Fibroblast of skin of back (primary cell): ENCODE results near the gene DLST.
"Not testable (repeated sequence)": the region's sequence is repeated elsewhere in the genome, so short reads cannot be mapped to it uniquely, and the experiment has no call there.

Source experiments
- DNase-seq: peaks from one replicate; pipeline ENCODE4 v3.0.0-alpha.2; 2013

The DLST gene

DNA sequence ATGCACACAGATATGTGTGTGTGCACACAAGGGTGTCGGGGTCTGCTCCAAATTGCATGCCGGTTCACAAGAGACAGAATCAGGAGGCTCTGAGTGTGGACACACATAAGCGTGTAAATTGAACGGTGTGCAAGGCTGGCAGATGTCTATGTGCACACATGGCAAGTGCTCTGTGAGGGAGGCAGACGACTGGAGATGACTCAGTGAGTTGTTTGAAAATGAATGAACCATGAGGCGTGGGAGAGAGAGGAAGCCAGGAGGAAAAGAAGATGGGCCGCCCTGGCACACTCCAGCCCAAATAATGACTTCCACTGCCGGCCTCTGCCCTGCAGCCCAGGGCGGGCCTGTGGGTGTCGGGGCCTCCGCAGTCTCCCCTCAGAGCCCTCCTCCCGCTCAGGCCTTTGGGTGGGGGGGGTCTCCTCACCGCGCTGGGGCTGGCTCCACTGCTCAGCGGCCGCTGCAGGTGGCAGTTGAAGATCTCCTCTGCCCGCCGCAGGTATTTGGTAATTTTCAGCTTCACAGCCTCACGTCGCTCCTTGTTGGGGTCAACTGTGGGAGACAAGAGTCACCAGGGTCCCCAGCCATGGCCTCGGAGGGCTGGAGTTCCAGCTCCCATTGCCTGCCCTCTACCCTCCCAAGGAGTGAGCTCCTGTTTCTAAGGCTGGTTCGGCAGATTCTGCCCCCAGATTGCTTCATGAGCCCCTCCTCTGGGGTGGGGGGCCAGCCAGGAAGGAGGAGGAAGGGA lies 37.9 kb downstream of the DLST start:
- no peak for DNase-seq

DNA sequence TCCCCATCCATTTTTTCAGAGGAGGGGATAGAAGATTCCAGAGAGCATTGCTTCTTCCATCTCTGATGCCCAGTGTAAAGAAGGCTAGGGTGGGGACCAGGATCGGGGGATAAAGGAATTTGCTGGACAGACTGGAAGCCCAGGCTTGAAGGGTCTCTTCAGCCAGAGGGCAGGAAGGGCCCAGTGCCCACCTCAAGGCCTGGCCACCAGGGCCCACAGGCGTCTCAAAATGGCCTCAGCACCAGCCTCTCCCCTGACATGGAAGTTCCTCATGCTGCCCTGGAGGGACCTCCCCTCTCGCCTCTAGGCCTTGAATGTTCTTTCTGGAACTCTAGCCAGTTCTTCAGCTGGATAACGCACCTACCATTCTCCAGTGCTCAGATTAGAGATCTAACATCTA lies 38.6 kb downstream of the DLST start:
- no peak for DNase-seq

DNA sequence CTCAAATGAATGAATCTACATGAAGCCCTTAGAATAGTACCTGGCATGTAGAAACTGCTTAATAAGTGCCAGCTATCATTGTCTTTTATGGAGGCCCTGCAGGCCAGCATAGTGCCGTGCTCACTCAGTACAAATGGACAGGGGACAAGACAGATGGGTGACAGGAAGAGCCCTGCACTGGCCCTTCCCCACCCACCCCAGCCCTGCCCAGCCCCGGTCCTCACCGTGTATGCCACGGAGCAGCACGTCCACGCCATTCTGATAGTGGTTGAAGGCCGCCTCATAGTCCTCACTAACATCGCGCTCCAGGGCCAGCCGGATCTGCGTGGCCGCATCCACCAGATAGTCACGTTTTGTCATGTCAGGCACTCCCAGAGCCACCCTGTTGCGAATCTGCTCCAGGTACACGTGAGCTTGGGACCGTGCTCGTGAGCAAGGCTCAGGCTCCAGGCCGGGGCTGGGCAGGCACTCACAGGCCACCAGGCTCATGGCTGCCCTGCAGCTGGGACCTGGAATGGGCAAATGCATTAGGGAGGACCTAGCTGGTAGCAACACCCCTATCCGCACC lies 39.4 kb downstream of the DLST start:
- no peak for DNase-seq

DNA sequence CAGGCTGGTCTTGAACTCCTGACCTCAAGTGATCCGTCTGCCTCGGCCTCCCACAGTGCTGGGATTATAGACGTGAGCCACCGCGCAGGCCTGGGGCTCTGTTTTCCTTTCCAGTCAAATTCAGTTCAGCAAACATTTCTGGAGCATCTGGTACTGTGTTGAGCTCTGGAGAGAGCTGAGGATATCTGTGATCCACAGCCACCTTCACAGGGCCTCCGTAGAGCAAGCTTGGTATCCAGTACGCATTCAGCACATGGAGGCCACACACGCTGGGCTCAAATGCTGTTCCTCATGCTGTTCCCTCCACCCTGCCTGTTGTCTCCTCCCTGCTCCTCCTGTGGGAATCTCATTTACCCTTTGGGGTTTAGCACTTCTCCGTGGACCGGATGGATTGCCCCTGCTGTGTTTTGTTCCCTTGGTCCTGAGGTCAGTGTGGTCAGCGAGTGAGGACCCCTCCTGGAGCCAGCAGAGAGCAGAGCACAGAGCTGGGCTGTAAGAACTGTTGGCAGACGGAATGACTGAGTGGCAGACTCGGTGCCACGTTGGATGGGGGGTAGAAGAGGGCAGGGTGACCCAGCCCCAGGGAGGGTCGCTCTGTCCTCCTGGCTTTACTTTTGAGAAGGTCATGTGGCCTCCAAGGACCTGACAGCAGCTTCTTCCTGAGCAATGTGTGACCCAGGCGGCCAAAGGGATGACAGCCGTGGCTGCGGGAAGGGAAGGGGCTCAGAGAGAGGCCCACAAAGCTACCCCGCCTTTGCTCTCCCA lies 40.5 kb downstream of the DLST start:
- no peak for DNase-seq

DNA sequence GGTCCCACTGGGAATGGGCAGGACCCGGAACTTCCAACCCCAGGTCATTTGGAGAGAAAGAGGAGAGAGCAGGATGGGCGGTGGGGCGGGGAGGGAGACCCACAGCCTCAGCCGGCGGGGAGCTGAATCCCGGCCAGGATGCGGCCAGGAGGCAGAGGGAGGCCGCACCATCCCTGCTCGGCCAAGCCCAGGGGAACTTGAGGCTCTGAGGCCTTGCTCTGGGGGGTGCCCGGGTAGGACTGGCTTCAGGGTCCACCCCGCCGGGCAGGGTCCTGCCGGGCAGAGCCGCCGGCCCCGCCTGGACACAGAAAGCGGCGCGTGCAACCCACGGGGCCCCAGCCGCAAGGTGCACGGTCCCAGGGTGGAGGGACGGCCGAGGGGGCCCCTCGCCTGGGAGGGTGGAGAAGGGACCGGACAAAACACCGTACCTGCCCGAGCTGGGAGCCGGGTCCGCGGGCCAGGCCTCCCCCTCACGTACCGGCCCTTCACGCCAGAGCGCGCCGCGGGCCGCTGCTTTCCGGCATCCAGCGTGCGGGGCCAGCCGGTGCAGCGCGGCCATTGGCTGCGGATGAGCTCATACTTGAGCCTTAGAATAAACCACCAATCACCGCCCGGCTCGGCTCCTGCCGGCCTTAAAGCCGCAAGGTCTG lies 41.2 kb downstream of the DLST start, which contains the start of gene RPS6KL1:
RPS6KL1 (minus strand) TSS at position 509 of the 650 bp plus-strand sequence. CDS start 1,719 bp downstream, outside the sequence.
- DNase-seq, result peak; percentile 77

GRCh38 chr14:74924061-74924460 lies 42.3 kb downstream of the DLST start:
- DNase-seq, result no peak

DNA sequence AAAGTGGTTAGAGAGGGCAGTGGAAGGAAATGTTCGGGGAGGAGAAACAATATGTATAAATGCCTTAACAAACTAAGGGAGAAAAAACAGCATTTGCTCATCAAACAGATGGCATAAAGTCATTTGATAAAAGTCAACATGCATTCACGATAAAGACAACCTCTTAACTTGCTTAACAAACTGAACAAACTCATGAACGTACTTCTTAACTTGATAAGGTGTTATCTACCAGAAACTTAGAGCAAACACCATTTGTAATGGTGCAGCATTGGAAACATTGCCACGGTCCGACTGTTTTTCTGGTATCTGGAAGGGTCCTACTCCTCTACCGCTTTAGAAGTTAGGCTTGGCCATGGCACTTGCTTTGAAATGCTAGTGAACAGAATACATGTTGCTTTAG lies 45.5 kb downstream of the DLST start:
- DNase-seq, result no peak

GRCh38 chr14:74929242-74929641 lies 47.5 kb downstream of the DLST start:
- DNase-seq, result no peak

GRCh38 chr14:74931744-74932143 lies 50.0 kb downstream of the DLST start:
- not testable (repeated sequence) for DNase-seq

- DNase-seq, result no peak
Observed at GRCh38 chr14:74932401-74932901, 50.7 kb downstream of the DLST start.

DNA sequence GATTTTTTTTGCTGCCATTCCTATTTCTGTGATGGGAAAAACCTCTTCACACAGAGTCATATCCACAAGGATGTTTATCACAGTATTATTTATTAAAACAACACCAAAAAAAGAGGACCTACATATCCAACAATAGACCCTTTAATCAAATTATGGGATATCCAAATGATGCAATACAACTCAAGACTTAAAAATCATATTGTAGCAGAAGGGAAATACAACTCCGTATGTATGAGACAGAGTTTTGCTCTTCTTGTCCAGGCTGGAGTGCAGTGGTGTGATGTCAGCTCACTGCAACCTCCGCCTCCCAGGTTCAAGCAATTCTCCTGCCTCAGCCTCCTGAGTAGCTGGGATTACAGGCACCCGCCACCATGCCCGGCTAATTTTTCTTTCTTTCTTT lies 51.2 kb downstream of the DLST start:
- not testable (repeated sequence) for DNase-seq

GRCh38 chr14:74934041-74934440 lies 52.3 kb downstream of the DLST start:
- no peak for DNase-seq

- peak; percentile 47 for DNase-seq
Observed at GRCh38 chr14:74934476-74935359, 53.0 kb downstream of the DLST start.

- no peak for DNase-seq
Observed at GRCh38 chr14:74935360-74935680, 53.6 kb downstream of the DLST start.

- DNase-seq, result no peak
Observed at GRCh38 chr14:74936151-74936550, 54.4 kb downstream of the DLST start.

DNA sequence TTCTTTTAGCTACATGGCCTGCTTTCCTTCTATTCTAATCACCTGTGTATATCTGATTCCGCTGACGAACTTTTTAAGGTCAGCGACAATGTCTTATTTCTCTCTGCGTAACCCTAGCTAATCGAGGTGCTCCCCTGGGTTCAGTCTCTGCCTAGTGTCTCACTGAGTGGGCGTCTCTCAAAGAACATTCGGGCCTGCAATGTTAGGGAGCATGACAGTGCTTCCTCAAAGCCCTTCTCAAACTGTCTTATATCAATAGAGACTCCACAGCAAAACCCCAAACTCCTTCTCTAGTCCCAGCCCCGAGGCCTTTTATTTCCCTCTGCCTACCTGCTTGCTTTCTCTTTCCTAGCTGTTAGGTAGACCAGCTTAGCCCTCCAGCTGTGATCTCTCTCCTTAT lies 55.0 kb downstream of the DLST start:
- no peak for DNase-seq

DNA sequence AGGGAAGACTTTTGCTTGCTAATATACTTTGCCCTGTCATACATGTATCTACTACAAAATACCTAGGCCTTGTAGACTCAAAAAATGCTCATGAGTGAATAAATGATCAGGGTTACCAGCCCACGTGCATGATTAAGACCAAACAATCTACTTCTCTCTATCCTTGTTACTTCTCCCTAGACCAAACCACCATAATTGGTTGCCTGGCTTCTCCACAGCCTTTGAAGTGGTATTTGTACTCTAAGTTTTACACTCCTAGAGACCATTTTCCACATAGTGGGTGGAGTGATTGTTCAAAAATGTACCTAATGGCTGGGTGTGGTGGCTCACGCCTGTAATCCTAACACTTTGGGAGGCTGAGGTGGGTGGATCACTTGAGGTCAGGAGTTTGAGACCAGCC lies 55.5 kb downstream of the DLST start:
- no peak for DNase-seq

GRCh38 chr14:74938531-74939495 lies 57.1 kb downstream of the DLST start:
- no peak for DNase-seq

- DNase-seq, result no peak
Observed at GRCh38 chr14:74940956-74941565, 59.3 kb downstream of the DLST start.

GRCh38 chr14:74941676-74942097 lies 60.0 kb downstream of the DLST start:
- peak; percentile 55 for DNase-seq
